ENCODE data around the gene FOXD3.
A peak's percentile ranks its signal among the peaks of the same experiment; 100 is the strongest.

FOXD3 gene

GRCh38 chr1:63322114-63322943, at the start of gene FOXD3:
Gene FOXD3, plus strand, starts transcription at chr1:63322567. Its CDS starts 492 bp downstream, at chr1:63323059.
- DNase-seq = peak; percentile 75

GRCh38 chr1:63272811-63273210, 49.6 kb upstream of the FOXD3 start:
- no peak for DNase-seq

GRCh38 chr1:63274371-63274770, 48.0 kb upstream of the FOXD3 start:
- DNase-seq = no peak

GRCh38 chr1:63274979-63275378, 47.4 kb upstream of the FOXD3 start:
- no peak for DNase-seq

GRCh38 chr1:63276624-63277023, 45.7 kb upstream of the FOXD3 start:
- no peak for DNase-seq

GRCh38 chr1:63277195-63278192, 44.9 kb upstream of the FOXD3 start:
- DNase-seq = no peak

- no peak for DNase-seq
Observed at GRCh38 chr1:63281753-63282152, 40.6 kb upstream of the FOXD3 start.

- no peak for DNase-seq
Observed at GRCh38 chr1:63289135-63289534, 33.2 kb upstream of the FOXD3 start.

- no peak for DNase-seq
Observed at GRCh38 chr1:63294803-63295594, 27.4 kb upstream of the FOXD3 start.

GRCh38 chr1:63304410-63304809, 18.0 kb upstream of the FOXD3 start:
- no peak for DNase-seq

- DNase-seq = no peak
Observed at GRCh38 chr1:63305043-63305442, 17.3 kb upstream of the FOXD3 start.

GRCh38 chr1:63307196-63307794, 15.1 kb upstream of the FOXD3 start:
- no peak for DNase-seq

- no peak for DNase-seq
Observed at GRCh38 chr1:63316598-63316983, 5.8 kb upstream of the FOXD3 start.

- DNase-seq = peak; percentile 81
Observed at GRCh38 chr1:63316984-63317816, 5.2 kb upstream of the FOXD3 start.

GRCh38 chr1:63317817-63318152, 4.6 kb upstream of the FOXD3 start:
- no peak for DNase-seq

- DNase-seq = peak; percentile 53
Observed at GRCh38 chr1:63318201-63318979, 4.0 kb upstream of the FOXD3 start.

GRCh38 chr1:63319046-63320021, 3.0 kb upstream of the FOXD3 start:
- peak; percentile 57 for DNase-seq

- DNase-seq = peak; percentile 60
Observed at GRCh38 chr1:63320022-63320721, 2.2 kb upstream of the FOXD3 start.
